Stimulated activated CD8-positive, alpha-beta memory T cell treated with anti-CD3 and anti-CD28 coated beads, Interleukin-15, amount 100 ng/mL, for 4 hours (primary cell): ENCODE results near the gene ASIC2.
"Not testable (repeated sequence)": the region's sequence is repeated elsewhere in the genome, so short reads cannot be mapped to it uniquely, and the experiment has no call there.

Experiments used
- DNase-seq, 2 donors: peaks; one replicate each; pipeline ENCODE4 v3.0.0-alpha.2; 2020; ENCODE audit warnings: low read depth in 2 of 2

Gene ASIC2

DNA sequence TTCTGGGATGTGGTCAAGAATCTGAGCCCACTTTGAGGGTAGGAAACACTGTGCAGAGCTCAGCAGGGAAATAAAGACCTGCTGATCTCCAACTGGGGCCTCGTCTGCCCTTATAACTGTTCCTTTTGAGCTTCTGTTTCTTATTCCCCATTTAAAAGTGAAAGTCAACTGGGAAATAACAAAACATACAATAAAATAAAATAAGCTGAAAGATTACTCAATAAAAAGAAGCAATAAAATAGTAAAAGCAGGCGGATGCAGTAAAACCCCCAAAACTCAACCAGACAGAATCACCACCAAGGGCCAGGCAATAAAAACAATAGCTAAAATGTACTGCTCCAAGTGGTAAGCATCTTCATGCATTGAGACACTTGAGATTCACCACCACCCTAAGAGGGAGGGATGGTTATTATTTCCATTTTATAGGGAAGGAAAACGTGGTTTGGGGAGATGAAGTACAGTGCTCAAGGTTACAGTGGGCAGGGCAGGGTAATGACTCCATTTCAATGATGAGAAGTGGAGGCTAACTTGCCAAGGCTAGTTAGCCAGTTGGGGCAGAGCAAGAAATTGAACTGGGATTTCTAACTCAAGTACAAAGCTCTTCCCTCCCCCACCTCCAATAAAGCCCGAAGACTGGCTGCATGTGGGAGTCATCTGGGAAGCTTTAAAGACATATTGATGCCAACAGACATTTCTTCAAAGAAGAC is 307.9 kb downstream of the ASIC2 start:
- no peak for DNase-seq

DNA sequence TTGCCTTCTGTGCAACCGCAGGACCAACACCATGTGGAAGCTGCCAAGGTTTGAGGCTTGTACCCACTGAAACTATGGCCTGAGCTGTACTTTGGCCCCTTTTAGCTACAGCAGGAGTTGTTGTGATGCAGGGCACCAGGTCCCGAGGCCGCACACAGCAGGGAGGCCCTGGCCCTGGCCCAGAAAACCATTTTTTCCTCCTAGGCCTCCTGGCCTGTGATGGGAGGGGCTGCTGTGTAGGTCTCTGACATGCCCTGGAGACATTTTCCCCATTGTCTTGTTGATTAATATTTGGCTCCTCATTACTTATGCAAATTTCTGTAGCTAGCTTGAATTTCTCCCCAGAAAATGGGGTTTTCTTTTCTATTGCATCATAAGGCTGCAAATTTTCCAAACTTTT is 311.5 kb downstream of the ASIC2 start:
- DNase-seq = not testable (repeated sequence)

DNA sequence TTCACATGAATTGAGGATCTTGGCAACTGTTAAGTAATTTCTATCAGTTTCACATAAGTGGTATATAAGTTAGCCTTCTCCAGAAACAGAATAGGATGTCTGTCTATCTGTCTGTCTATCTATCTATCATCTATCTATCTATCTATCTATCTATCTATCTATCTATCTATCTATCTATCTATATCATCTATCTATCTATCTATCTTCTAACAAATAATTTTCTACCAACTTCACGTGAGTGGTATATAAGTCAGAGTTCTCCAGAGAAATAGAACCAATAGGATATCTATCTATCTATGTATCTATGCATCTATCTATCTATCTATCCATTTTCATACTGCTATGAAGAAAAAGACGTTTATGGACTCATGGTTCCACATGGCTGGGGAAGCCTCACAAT is 312.9 kb downstream of the ASIC2 start:
- DNase-seq = no peak

DNA sequence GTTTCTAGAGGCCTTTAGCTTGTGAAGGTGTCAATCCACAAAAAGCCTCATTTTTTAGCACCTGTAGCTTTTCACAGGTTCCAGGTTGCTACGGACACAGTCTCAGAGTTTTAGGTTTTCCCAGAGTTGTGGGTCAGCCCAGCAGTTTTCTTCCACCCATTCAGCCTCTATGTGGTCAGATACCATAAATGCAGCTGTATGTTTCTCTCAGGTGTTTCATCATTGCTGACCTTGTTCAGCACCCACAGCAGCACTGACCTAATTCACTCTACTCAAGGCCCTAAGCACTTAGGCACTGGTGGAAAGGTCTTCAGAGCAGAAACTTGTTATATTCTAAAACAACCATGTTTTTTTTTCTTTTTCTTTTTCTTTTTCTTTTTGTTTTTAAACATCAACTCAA is 316.5 kb downstream of the ASIC2 start:
- DNase-seq = no peak

DNA sequence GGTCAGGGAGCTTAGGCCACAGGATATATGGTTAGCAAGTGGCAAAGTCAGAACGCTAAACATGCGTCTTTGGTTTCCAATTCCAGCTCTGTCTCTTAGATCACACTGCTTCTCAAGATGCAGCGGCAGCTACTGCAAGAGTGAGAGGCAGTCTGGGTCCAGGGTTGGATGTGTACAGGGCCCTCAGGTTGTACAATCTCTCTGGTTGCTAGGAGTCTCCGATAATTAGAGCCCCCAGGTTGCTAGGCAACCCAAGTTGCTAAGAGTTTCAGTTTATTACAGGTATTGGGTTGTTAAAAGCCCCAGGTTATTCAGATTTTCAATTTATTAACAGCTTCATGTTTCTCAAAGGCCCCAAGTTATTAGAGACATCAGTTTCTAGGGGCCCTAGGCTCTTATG is 317.0 kb downstream of the ASIC2 start:
- no peak for DNase-seq

DNA sequence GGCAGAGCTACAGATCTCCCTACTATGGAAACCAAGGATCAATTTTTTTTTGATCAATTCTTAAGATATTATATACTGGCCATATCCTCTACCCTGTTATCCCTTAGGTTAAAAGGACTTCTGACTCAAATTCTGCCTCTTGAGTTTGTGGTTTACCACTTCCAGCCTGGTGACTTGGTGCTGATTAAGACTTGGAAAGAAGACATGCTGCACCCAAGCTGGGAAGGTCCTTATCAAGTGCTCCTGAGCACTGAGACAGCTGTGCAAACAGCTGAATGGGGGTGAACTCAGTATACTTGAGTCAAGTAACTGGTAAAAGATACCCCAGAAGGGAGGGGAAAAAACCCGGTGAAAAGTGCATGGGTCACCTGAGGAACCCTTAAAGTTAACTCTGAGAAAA is 321.9 kb downstream of the ASIC2 start:
- DNase-seq = no peak

DNA sequence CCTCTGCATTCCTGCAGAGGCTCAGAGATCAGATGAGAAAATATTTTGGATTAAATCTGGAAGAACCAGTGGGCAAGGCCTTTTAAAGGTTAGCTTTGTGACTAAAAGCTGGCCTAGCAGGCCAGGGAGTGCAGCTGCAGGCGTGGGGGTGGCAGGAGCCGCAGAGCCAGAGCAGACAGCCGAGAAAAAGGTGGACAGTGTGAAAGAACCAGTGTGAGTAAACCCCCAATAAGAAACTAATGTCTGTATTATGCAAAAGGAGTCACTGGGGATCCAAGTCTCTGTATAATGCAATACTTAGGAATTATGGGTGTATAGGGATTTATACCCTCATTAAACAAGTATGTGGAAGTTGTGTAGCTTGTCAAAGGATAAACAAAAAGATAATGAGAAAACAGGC is 322.8 kb downstream of the ASIC2 start:
- DNase-seq = no peak

DNA sequence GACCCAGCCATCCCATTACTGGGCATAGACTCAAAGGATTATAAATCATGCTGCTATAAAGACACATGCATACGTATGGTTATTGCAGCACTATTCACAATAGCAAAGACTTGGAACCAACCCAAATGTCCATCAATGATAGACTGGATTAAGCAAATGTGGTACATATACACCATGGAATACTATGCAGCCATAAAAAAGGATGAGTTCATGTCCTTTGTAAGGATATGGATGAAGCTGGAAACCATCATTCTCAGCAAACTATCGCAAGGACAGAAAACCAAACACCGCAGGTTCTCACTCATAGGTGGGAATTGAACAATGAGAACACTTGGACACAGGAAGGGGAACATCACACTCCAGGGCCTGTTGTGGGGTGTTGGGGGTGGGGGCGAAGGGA is 323.9 kb downstream of the ASIC2 start:
- DNase-seq = not testable (repeated sequence)

DNA sequence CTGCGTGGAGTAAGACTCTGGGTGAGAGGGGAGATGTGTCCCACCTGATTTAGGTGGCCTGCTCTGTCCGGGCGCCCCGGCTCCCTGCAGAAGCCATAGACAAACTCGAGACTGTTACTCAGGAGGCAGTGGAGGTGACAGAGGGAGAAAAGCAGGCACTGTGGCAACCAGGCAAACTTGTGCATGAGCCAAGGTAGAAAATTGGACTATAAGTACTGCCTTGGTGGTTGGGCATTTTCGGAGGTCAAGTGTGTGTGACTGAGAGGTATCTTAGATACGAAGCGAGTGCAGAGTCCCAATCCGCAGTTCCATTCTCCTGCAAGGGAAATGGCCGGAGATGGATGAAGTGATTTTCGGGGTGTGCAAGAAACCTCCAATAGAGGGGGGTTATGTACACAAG is 328.6 kb downstream of the ASIC2 start:
- no peak for DNase-seq
